ENCODE results near the gene SAC3D1.

- TF ChIP-seq EZH2 (IDR thresholded peaks at IDR 0.05; ENCODE audit: low read depth) (no peak), CTCF (conservative IDR thresholded peaks at IDR 0.05) (no peak)
Observed at GRCh38 chr11:65069217-65069616, 28.2 kb downstream of the SAC3D1 start.

Measured in PC-9 (cell line).